Mesenchymal stem cell (in vitro differentiated cells and primary cell): ENCODE measurements around the gene NYAP2.

Source experiments
- DNase-seq: peaks from one replicate; pipeline ENCODE4 v3.0.0-alpha.2; 2013
- H2AFZ ChIP-seq: one replicate; pipeline ENCODE4 v1.6.1; 2013; ENCODE audit warnings: low read depth, mild to moderate bottlenecking, control low read depth, inconsistent platforms, low read length, moderate library complexity
- H2AK5ac ChIP-seq: 2 replicates; pipeline ENCODE4 v1.6.1; 2013; ENCODE audit warnings: low read length, moderate library complexity, mild to moderate bottlenecking, inconsistent platforms; ENCODE audit not compliant: severe bottlenecking
- H2BK120ac ChIP-seq: one replicate; pipeline ENCODE4 v1.6.1; 2013; ENCODE audit warnings: low read depth, mild to moderate bottlenecking, inconsistent platforms, low read length, moderate library complexity
- H2BK12ac ChIP-seq, 2 experiments: one replicate each; pipeline ENCODE4 v1.6.1; 2013; ENCODE audit warnings: inconsistent platforms in 2 of 2, low read length in 2 of 2, mild to moderate bottlenecking in 2 of 2, moderate library complexity in 2 of 2, control low read depth in 1 of 2
- H2BK15ac ChIP-seq: one replicate; pipeline ENCODE4 v1.6.1; 2013; ENCODE audit warnings: mild to moderate bottlenecking, low read depth, inconsistent platforms; ENCODE audit not compliant: poor library complexity, severe bottlenecking
- H2BK5ac ChIP-seq: 2 replicates; pipeline ENCODE4 v1.6.1; 2013; ENCODE audit warnings: low read depth, mild to moderate bottlenecking, low read length, control low read depth, inconsistent platforms; ENCODE audit not compliant: poor library complexity, severe bottlenecking
- H3K14ac ChIP-seq, 2 experiments: one replicate each; pipeline ENCODE4 v1.6.1; 2013; ENCODE audit warnings: inconsistent platforms in 2 of 2, low read length in 2 of 2, control low read depth in 1 of 2, mild to moderate bottlenecking in 1 of 2, moderate library complexity in 1 of 2
- H3K18ac ChIP-seq, 2 experiments: one replicate each; pipeline ENCODE4 v1.6.1; 2013; ENCODE audit warnings: inconsistent platforms in 2 of 2, low read length in 2 of 2, control low read depth in 1 of 2, low read depth in 1 of 2, mild to moderate bottlenecking in 1 of 2
- H3K23ac ChIP-seq, 2 experiments: one replicate each; pipeline ENCODE4 v1.6.1; 2013; ENCODE audit warnings: inconsistent platforms in 2 of 2, low read length in 2 of 2, mild to moderate bottlenecking in 2 of 2, moderate library complexity in 2 of 2, control low read depth in 1 of 2
- H3K27ac ChIP-seq: 2 replicates; pipeline ENCODE4 v1.5.1; 2013; ENCODE audit warnings: mild to moderate bottlenecking, moderate library complexity, low read length, control low read depth, inconsistent platforms; ENCODE audit not compliant: poor library complexity, severe bottlenecking
- H3K27me3 ChIP-seq, 2 experiments: 2 replicates each; pipeline versions ENCODE4 v1.6.1 to v1.7.0; 2013; ENCODE audit warnings: low read length in 2 of 2, mild to moderate bottlenecking in 2 of 2, moderate library complexity in 2 of 2, control low read depth in 1 of 2, inconsistent platforms in 1 of 2; ENCODE audit not compliant: control insufficient read depth in 1 of 2, insufficient read depth in 1 of 2
- H3K36me3 ChIP-seq, 2 experiments: 2 replicates each; pipeline versions ENCODE4 v1.6.1 to v1.7.0; 2013; ENCODE audit warnings: low read length in 2 of 2, control low read depth in 1 of 2, inconsistent platforms in 1 of 2, low read depth in 1 of 2, mild to moderate bottlenecking in 1 of 2; ENCODE audit not compliant: insufficient read depth in 2 of 2, control insufficient read depth in 1 of 2
- H3K4ac ChIP-seq, 2 experiments: one replicate each; pipeline ENCODE4 v1.6.1; 2013; ENCODE audit warnings: inconsistent platforms in 2 of 2, low read length in 2 of 2, mild to moderate bottlenecking in 2 of 2, moderate library complexity in 2 of 2, control low read depth in 1 of 2, low read depth in 1 of 2
- H3K4me1 ChIP-seq: 2 replicates; pipeline ENCODE4 v1.6.1; 2013; ENCODE audit warnings: low read depth, low read length, control low read depth; ENCODE audit not compliant: control insufficient read depth, insufficient read depth
- H3K4me2 ChIP-seq: 2 replicates; pipeline ENCODE4 v1.6.1; 2013; ENCODE audit warnings: low read length, mild to moderate bottlenecking, inconsistent platforms; ENCODE audit not compliant: poor library complexity, severe bottlenecking
- H3K4me3 ChIP-seq, 2 experiments: 2 replicates each; pipeline versions ENCODE4 v1.5.1 to v1.7.0; 2013; ENCODE audit warnings: low read length in 2 of 2, mild to moderate bottlenecking in 2 of 2, control low read depth in 1 of 2, low read depth in 1 of 2; ENCODE audit not compliant: insufficient read depth in 1 of 2
- H3K79me1 ChIP-seq: replicated peaks from 2 replicates; pipeline ENCODE4 v1.6.1; 2013; ENCODE audit warnings: mild to moderate bottlenecking, control low read depth, low read length, inconsistent platforms; ENCODE audit not compliant: poor library complexity, severe bottlenecking
- H3K9ac ChIP-seq: 2 replicates; pipeline ENCODE4 v1.7.0; 2013; ENCODE audit warnings: mild to moderate bottlenecking, low read length, moderate library complexity
- H3K9me3 ChIP-seq: 2 replicates; pipeline ENCODE4 v1.7.0; 2013; ENCODE audit warnings: mild to moderate bottlenecking, low read length; ENCODE audit not compliant: control insufficient read depth
- H4K8ac ChIP-seq: one replicate; pipeline ENCODE4 v1.6.1; 2013; ENCODE audit warnings: inconsistent platforms, mild to moderate bottlenecking, low read length, moderate library complexity
- H4K91ac ChIP-seq: one replicate; pipeline ENCODE4 v1.6.1; 2013; ENCODE audit warnings: mild to moderate bottlenecking, low read length, inconsistent platforms
- WGBS: methylation state at CpG from one replicate; pipeline ENCODE4 v1.1.7; 2013; ENCODE audit warnings: mixed read lengths; 5-methylcytosine and 5-hydroxymethylcytosine counted together

The NYAP2 gene

GRCh38 chr2:225512469-225512868, 113.0 kb downstream of the NYAP2 start:
- no peak overlapping the region for H3K4me3 ChIP-seq
- DNase-seq, result no peak
- no peak overlapping the region for H2BK120ac ChIP-seq
- no peak overlapping the region for H3K18ac ChIP-seq
- H3K23ac ChIP-seq, result no peak overlapping the region
- no peaks in the 10 kb centered on the region for H3K27me3 ChIP-seq
- H3K4me2 ChIP-seq, result no peak overlapping the region
- H2BK12ac ChIP-seq, result no peak overlapping the region
- no peaks in the 10 kb centered on the region for H3K79me1 ChIP-seq
- no peak overlapping the region for H2AFZ ChIP-seq
- no peak overlapping the region for H4K91ac ChIP-seq
- no peak overlapping the region for H3K4ac ChIP-seq
- H3K9ac ChIP-seq, result no peak overlapping the region
- H2AK5ac ChIP-seq, result no peak overlapping the region
- H3K14ac ChIP-seq, result no peak overlapping the region
- H3K27ac ChIP-seq, result no peak overlapping the region
- H2BK5ac ChIP-seq, result no peak overlapping the region
- H3K4me1 ChIP-seq, result peaks cover 2% of the 10 kb centered on the region
- no peaks in the 10 kb centered on the region for H3K36me3 ChIP-seq
- no peak overlapping the region for H4K8ac ChIP-seq
- 3% methylated on average over 1 of the region's 1 CpG for WGBS
- H3K9me3 ChIP-seq, result no peaks in the 10 kb centered on the region
- no peak overlapping the region for H2BK15ac ChIP-seq

GRCh38 chr2:225512876-225513540, 113.5 kb downstream of the NYAP2 start:
- Histone ChIP-seq H3K9ac (no peak overlapping the region), H2AFZ (no peak overlapping the region), H2BK15ac (no peak overlapping the region), H3K79me1 (no peaks in the 10 kb centered on the region), H3K4me2 (no peak overlapping the region), H3K14ac (peak overlapping the region in 1 of 2 experiments; percentile 9), H2BK5ac (no peak overlapping the region), H3K4me3 (no peak overlapping the region), H3K27ac (no peak overlapping the region), H4K8ac (no peak overlapping the region), H2BK120ac (no peak overlapping the region), H2AK5ac (no peak overlapping the region), H3K4me1 (peaks cover 2% of the 10 kb centered on the region), H4K91ac (peak overlapping the region; percentile 71), H3K9me3 (no peaks in the 10 kb centered on the region), H3K4ac (peak overlapping the region in 1 of 2 experiments; percentile 28), H3K23ac (no peak overlapping the region), H2BK12ac (peak overlapping the region; percentile 8 to 9), H3K18ac (peak overlapping the region; percentile 44 to 73), H3K36me3 (no peaks in the 10 kb centered on the region), H3K27me3 (no peaks in the 10 kb centered on the region)
- WGBS, result 64% methylated on average over 6 of the region's 9 CpGs
- peak; percentile 70 for DNase-seq

- H3K4ac ChIP-seq, result no peak overlapping the region
- DNase-seq, result no peak
- H3K4me2 ChIP-seq, result no peak overlapping the region
- no peak overlapping the region for H3K14ac ChIP-seq
- no peak overlapping the region for H4K8ac ChIP-seq
- H2BK120ac ChIP-seq, result no peak overlapping the region
- no peak overlapping the region for H3K27ac ChIP-seq
- H4K91ac ChIP-seq, result no peak overlapping the region
- no peak overlapping the region for H2AFZ ChIP-seq
- H2BK12ac ChIP-seq, result no peak overlapping the region
- H2BK5ac ChIP-seq, result no peak overlapping the region
- no peaks in the 10 kb centered on the region for H3K27me3 ChIP-seq
- no peak overlapping the region for H2BK15ac ChIP-seq
- no peak overlapping the region for H3K4me3 ChIP-seq
- no peak overlapping the region for H3K9ac ChIP-seq
- H3K4me1 ChIP-seq, result peaks cover 2% of the 10 kb centered on the region
- no peaks in the 10 kb centered on the region for H3K36me3 ChIP-seq
- no peaks in the 10 kb centered on the region for H3K9me3 ChIP-seq
- H2AK5ac ChIP-seq, result no peak overlapping the region
- no peak overlapping the region for H3K23ac ChIP-seq
- H3K18ac ChIP-seq, result no peak overlapping the region
- H3K79me1 ChIP-seq, result no peaks in the 10 kb centered on the region
Measured at GRCh38 chr2:225515033-225515432, 115.5 kb downstream of the NYAP2 start.

GRCh38 chr2:225526760-225527390, 127.4 kb downstream of the NYAP2 start:
- WGBS, result 66% methylated on average over 3 of the region's 4 CpGs

More at GRCh38 chr2:225526760-225527390, 127.4 kb downstream of the NYAP2 start:
- Histone ChIP-seq H3K9ac (no peak overlapping the region), H3K14ac (no peak overlapping the region), H4K8ac (no peak overlapping the region), H3K4me3 (no peak overlapping the region), H3K27ac (no peak overlapping the region), H2BK15ac (no peak overlapping the region), H3K4me1 (no peaks in the 10 kb centered on the region), H3K79me1 (no peaks in the 10 kb centered on the region), H2BK12ac (no peak overlapping the region), H4K91ac (no peak overlapping the region), H2AK5ac (no peak overlapping the region), H3K18ac (no peak overlapping the region), H3K23ac (no peak overlapping the region), H3K4me2 (no peak overlapping the region), H3K36me3 (no peaks in the 10 kb centered on the region), H2BK5ac (no peak overlapping the region), H2AFZ (no peak overlapping the region), H3K4ac (no peak overlapping the region), H2BK120ac (no peak overlapping the region), H3K9me3 (no peaks in the 10 kb centered on the region), H3K27me3 (no peaks in the 10 kb centered on the region)
- no peak for DNase-seq
